Breast epithelium (tissue), 3 donors: Measurements from ENCODE around the gene METTL2B.
"Not testable (repeated sequence)": the region's sequence is repeated elsewhere in the genome, so short reads cannot be mapped to it uniquely, and the experiment has no call there.

Experiments used
- CTCF ChIP-seq, 3 donors: fragments of 450-650 bp; IDR thresholded peaks; one replicate each; pipeline ENCODE4 v1.5.1; 2016 to 2017; ENCODE audit warnings: antibody characterized with exemption in 3 of 3, mild to moderate bottlenecking in 3 of 3, moderate library complexity in 3 of 3
- POLR2A ChIP-seq: fragments of 450-650 bp; IDR thresholded peaks from one replicate; pipeline ENCODE4 v1.6.1; 2016; ENCODE audit warnings: antibody characterized with exemption, mild to moderate bottlenecking, moderate library complexity
- POLR2AphosphoS5 ChIP-seq, 3 donors: sonication (generic); formaldehyde crosslinking; IDR thresholded peaks; one replicate each; pipeline ENCODE4 v1.6.1; 2017; ENCODE audit warnings: antibody characterized with exemption in 3 of 3

GRCh38 chr7:128529191-128529590, 52.6 kb downstream of the METTL2B start:
- TF ChIP-seq CTCF (IDR thresholded peaks at IDR 0.05); POLR2A; POLR2AphosphoS5 (IDR thresholded peaks at IDR 0.05): not testable (repeated sequence)
